GM12878 (cell line): Measurements from ENCODE around the gene AHNAK2. TPM values are rescaled to one million over a fixed set of nuclear protein-coding genes. Genes with fewer than 3 reads are reported as not detected.

Source experiments
- ATAC-seq: fragments of 200-7000 bp; cut with Tn5 transposase; 3 replicates; pipeline ENCODE4 v1.9.1; 2020; ENCODE audit warnings: mild to moderate bottlenecking, moderate library complexity
- BruUV-seq: library from RNA; stranded (reverse); fragments of 400-500 nt; replicated peaks from 2 replicates; lab custom pipeline; 2021; lab: Mats Ljungman, UMichigan
- CTCF ChIA-PET: fragments of 300-600 bp; sonication (Branson Sonifier 250); formaldehyde crosslinking; extraction: SDS; loops from one replicate; lab custom pipeline; 2021; ENCODE audit warnings: inconsistent platforms; lab: Yijun Ruan, JAX
- POLR2A ChIA-PET: fragments of 350-600 bp; formaldehyde crosslinking; extraction: SDS; loops from one replicate; lab custom pipeline; 2021; ENCODE audit warnings: inconsistent platforms; lab: Charles Lee
- RAD21 ChIA-PET: fragments of 300-600 bp; sonication (Branson Sonifier 250); formaldehyde crosslinking; loops from one replicate; lab custom pipeline; 2023; ENCODE audit warnings: antibody characterized with exemption; ENCODE audit not compliant: unreplicated experiment; lab: Charles Lee
- SMC1A ChIA-PET: fragments of 300-600 bp; sonication (Branson Sonifier 250); formaldehyde crosslinking; loops from one replicate; lab custom pipeline; 2023; ENCODE audit not compliant: unreplicated experiment, uncharacterized antibody; lab: Charles Lee
- DNase-seq: peaks from one replicate; pipeline ENCODE4 v3.0.0-alpha.2; 2011; ENCODE audit warnings: low read depth, low spot score
- FAIRE-seq: peaks from 3 replicates; lab custom pipeline; 2011; peaks lifted over from hg19 to GRCh38; lab: Jason Lieb, UNC
- H2AFZ ChIP-seq: 2 replicates; pipeline ENCODE4 v1.6.0; 2011; ENCODE audit warnings: low read depth, low read length, control low read depth; ENCODE audit not compliant: control insufficient read depth
- H3K27ac ChIP-seq: 2 replicates; pipeline ENCODE4 v1.5.1; 2011; ENCODE audit warnings: control low read depth; ENCODE audit not compliant: control insufficient read depth, insufficient read depth
- H3K27me3 ChIP-seq, 2 experiments: replicated peaks in 1 of 2; 2 replicates each; pipeline versions ENCODE4 v1.6.0 to v1.6.1; 2011; ENCODE audit warnings: low read length in 1 of 2; ENCODE audit not compliant: control insufficient read depth in 2 of 2, insufficient read depth in 2 of 2
- H3K36me3 ChIP-seq, 2 experiments: 2 replicates each; pipeline ENCODE4 v1.5.1; 2011; ENCODE audit warnings: low read length in 1 of 2; ENCODE audit not compliant: control insufficient read depth in 2 of 2, insufficient read depth in 2 of 2
- H3K4me1 ChIP-seq: 2 replicates; pipeline ENCODE4 v1.6.1; 2011; ENCODE audit warnings: mild to moderate bottlenecking, low read length, moderate library complexity, mixed read lengths; ENCODE audit not compliant: control insufficient read depth, insufficient read depth
- H3K4me2 ChIP-seq: 2 replicates; pipeline ENCODE4 v1.6.0; 2011; ENCODE audit warnings: control low read depth; ENCODE audit not compliant: control insufficient read depth, insufficient read depth
- H3K4me3 ChIP-seq: fragments of 200-600 bp; sonication (generic); 2 replicates; pipeline ENCODE4 v1.5.1; 2016
- H3K79me2 ChIP-seq: 2 replicates; pipeline ENCODE4 v1.6.0; 2011; ENCODE audit warnings: low read length; ENCODE audit not compliant: control insufficient read depth, insufficient read depth
- H3K9ac ChIP-seq: 2 replicates; pipeline ENCODE4 v1.8.0; 2011; ENCODE audit warnings: low read length, control low read depth, mixed read lengths; ENCODE audit not compliant: control insufficient read depth, insufficient read depth
- H3K9me3 ChIP-seq: replicated peaks from 3 replicates; pipeline ENCODE4 v1.5.1; 2011; ENCODE audit warnings: mild to moderate bottlenecking, low read length; ENCODE audit not compliant: control insufficient read depth, insufficient read depth
- H4K20me1 ChIP-seq: 2 replicates; pipeline ENCODE4 v1.6.0; 2011; ENCODE audit not compliant: control insufficient read depth, insufficient read depth
- CHD2 ChIP-seq: IDR thresholded peaks from 2 replicates; pipeline ENCODE4 v1.6.1; 2011; ENCODE audit warnings: low read depth, low read length, improper control_type of control experiment, borderline replicate concordance
- E4F1 ChIP-seq: fragments of 450-650 bp; IDR thresholded peaks from 2 replicates; pipeline ENCODE4 v1.6.1; 2018; ENCODE audit warnings: borderline replicate concordance, mild to moderate bottlenecking; ENCODE audit not compliant: partially characterized antibody
- ESRRA ChIP-seq: IDR thresholded peaks from 2 replicates; pipeline ENCODE4 v1.6.1; 2012; ENCODE audit warnings: mild to moderate bottlenecking, low read length, improper control_type of control experiment
- EZH2 ChIP-seq: IDR thresholded peaks from 2 replicates; pipeline ENCODE4 v1.6.1; 2012; ENCODE audit warnings: low read depth, mild to moderate bottlenecking, control low read depth, inconsistent platforms, low read length, borderline replicate concordance; ENCODE audit not compliant: control insufficient read depth
- IRF3 ChIP-seq: fragments of 450-650 bp; IDR thresholded peaks from 2 replicates; pipeline ENCODE4 v1.6.1; 2014; ENCODE audit warnings: mild to moderate bottlenecking
- MEF2A ChIP-seq: IDR thresholded peaks from 2 replicates; pipeline ENCODE4 v1.6.1; 2011; ENCODE audit warnings: low read depth, mild to moderate bottlenecking, low read length, moderate library complexity; ENCODE audit not compliant: insufficient read depth
- MXI1 ChIP-seq: fragments of 150-350 bp; IDR thresholded peaks from 2 replicates; pipeline ENCODE4 v1.6.1; 2011; ENCODE audit warnings: low read depth, mild to moderate bottlenecking, inconsistent platforms, low read length, improper control_type of control experiment
- SIX5 ChIP-seq: IDR thresholded peaks from 2 replicates; pipeline ENCODE4 v1.6.1; 2011; ENCODE audit warnings: mild to moderate bottlenecking, low read depth, low read length, moderate library complexity; ENCODE audit not compliant: severe bottlenecking
- SMC3 ChIP-seq: IDR thresholded peaks from 2 replicates; pipeline ENCODE4 v1.6.1; 2011; ENCODE audit warnings: low read length, improper control_type of control experiment, borderline replicate concordance
- STAT3 ChIP-seq: IDR thresholded peaks from 2 replicates; pipeline ENCODE4 v1.6.1; 2011; ENCODE audit warnings: low read depth, low read length, improper control_type of control experiment
- TAF1 ChIP-seq: IDR thresholded peaks from 2 replicates; pipeline ENCODE4 v1.6.1; 2011; ENCODE audit warnings: mild to moderate bottlenecking, low read depth, low read length, borderline replicate concordance
- USF2 ChIP-seq: IDR thresholded peaks from 2 replicates; pipeline ENCODE4 v1.6.1; 2011; ENCODE audit warnings: low read depth, low read length, improper control_type of control experiment, borderline replicate concordance
- ZSCAN29 ChIP-seq: fragments of 450-650 bp; IDR thresholded peaks from 2 replicates; pipeline ENCODE4 v1.6.1; 2017; ENCODE audit warnings: mild to moderate bottlenecking, moderate library complexity
- WGBS: methylation state at CpG from one replicate; pipeline ENCODE4 v1.1.6; 2016; ENCODE audit warnings: low lambda C conversion rate; ENCODE audit not compliant: insufficient replicate concordance, insufficient coverage; ENCODE audit errors: missing lambda C conversion rate; 5-methylcytosine and 5-hydroxymethylcytosine counted together
- in situ Hi-C: fragments of 300-500 bp; cut with MboI; formaldehyde crosslinking; loops from 9 replicates; pipeline ENCODE4 v1.14.3; 2018; ENCODE audit warnings: mixed read lengths
- intact Hi-C: fragments of 100-400 bp; cut with micrococcal nuclease; formaldehyde crosslinking; loops from one replicate; pipeline ENCODE4 v1.14.2; 2022; ENCODE audit not compliant: unreplicated experiment
- polyA plus RNA-seq, 11 experiments: library from polyadenylated mRNA; depleted of rRNA in 4 of 11; unstranded in 6 of 11; stranded (reverse) in 5 of 11; fragments of >200 nt; fragmentation: Nextera tagmentation in 4 of 11; fragmentation: Illumina TruSeq in 1 of 11; extraction: Ambion mirVana in 4 of 11; extraction: Trizol in 1 of 11; gene quantifications; 1 replicate in 1 of 11; 2 replicates in 10 of 11; pipeline versions ENCODE4 v1.2.1 to v1.2.3, GENCODE V29; 2011 to 2016; ENCODE audit warnings: inconsistent platforms in 2 of 11, missing spikeins in 2 of 11, low read depth in 1 of 11
- total RNA-seq, 4 experiments: library from RNA; depleted of rRNA in 3 of 4; stranded (reverse); fragments of >200 nt in 3 of 4; fragmentation: Illumina TruSeq in 1 of 4; extraction: Trizol in 1 of 4; gene quantifications; 2 replicates each; pipeline versions ENCODE4 v1.2.1 to v1.2.3, GENCODE V29; 2013 to 2021

AHNAK2 gene
- total and polyA plus RNA-seq, 10 of the 15 experiments (the other 5 are each of a cell fraction or from before 2014, with no cell fraction given), result 0.03 to 0.10 TPM; not detected in 8

- TF ChIP-seq EZH2 (no peak), MXI1 (no peak)
These were observed 16.8 kb upstream of the AHNAK2 start (continued) for GRCh38 chr14:104994978-104995377.

- intact Hi-C loops (no loop called here), in situ Hi-C loops (no loop called here)
- no TSS peak for BruUV-seq
- no peak overlapping the region for H3K4me2 ChIP-seq
- ChIA-PET RAD21 (interaction anchor here (1.6 kb wide), 1 partner anchor 10 kb away, joined by 4 read pairs; no protein-coding TSS in a partner anchor), CTCF (interaction anchor here (1.0 to 1.3 kb wide), 2 partner anchors 44 to 52 kb away, joined by 3 to 4 read pairs; no protein-coding TSS in a partner anchor), SMC1A (interaction anchor here (1.1 to 1.4 kb wide), 2 partner anchors 10 to 51 kb away, joined by 3 read pairs; no protein-coding TSS in a partner anchor), POLR2A (no interaction called here)
- DNase-seq, result no peak
- H3K9me3 ChIP-seq, result no peaks in the 10 kb centered on the region
- H4K20me1 ChIP-seq, result no peaks in the 10 kb centered on the region
- H3K4me3 ChIP-seq, result no peak overlapping the region
- no peak overlapping the region for H3K27ac ChIP-seq
- TF ChIP-seq ESRRA (no peak), USF2 (no peak), SIX5 (no peak), SMC3 (no peak), MEF2A (no peak), CHD2 (no peak), TAF1 (no peak), ZSCAN29 (no peak), E4F1 (no peak), IRF3 (no peak), STAT3 (no peak)
- H3K79me2 ChIP-seq, result no peaks in the 10 kb centered on the region
- H3K4me1 ChIP-seq, result no peaks in the 10 kb centered on the region
- no peaks in the 10 kb centered on the region for H3K36me3 ChIP-seq
- no peak for ATAC-seq
- no peaks in the 10 kb centered on the region for H3K27me3 ChIP-seq
- no peak overlapping the region for H3K9ac ChIP-seq
- H2AFZ ChIP-seq, result no peak overlapping the region
- no peak for FAIRE-seq
- 73% methylated on average over 22 of the region's 22 CpGs for WGBS
These were observed 15.8 kb upstream of the AHNAK2 start for GRCh38 chr14:104993808-104994591.
